ENCODE results near the gene EMID1.

The EMID1 gene

GRCh38 chr22:29272624-29273023 lies 66.9 kb downstream of the EMID1 start:
- no peak overlapping the region for H3K27ac ChIP-seq
- DNase-seq (ENCODE audit: low read depth, low spot score), result no peak

DNA sequence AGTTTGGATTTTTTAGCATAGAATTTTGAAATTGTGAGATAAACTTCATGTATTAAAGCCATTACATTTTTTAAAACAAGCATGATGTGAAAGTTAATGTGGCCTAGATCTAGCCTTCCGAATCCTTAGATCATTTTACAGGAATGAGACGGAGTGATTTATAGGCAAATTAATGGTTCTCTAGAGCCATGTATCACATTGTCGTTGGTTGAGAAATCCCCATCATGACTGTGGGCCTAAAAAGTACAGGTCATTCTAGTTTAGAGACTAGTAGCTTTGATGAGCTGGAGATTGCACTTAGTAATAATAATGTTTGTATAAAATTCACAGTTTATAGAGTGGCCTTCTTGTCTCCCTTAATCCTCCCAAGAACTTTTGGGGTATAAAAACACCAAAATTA lies 69.5 kb downstream of the EMID1 start:
- DNase-seq (ENCODE audit: low read depth, low spot score), result no peak
- no peak overlapping the region for H3K27ac ChIP-seq

- no peak overlapping the region for H3K27ac ChIP-seq
- DNase-seq (ENCODE audit: low read depth, low spot score), result no peak
Observed at GRCh38 chr22:29275819-29276565, 70.3 kb downstream of the EMID1 start.

GRCh38 chr22:29277927-29278326 lies 72.2 kb downstream of the EMID1 start:
- DNase-seq (ENCODE audit: low read depth, low spot score), result no peak
- no peak overlapping the region for H3K27ac ChIP-seq

DNA sequence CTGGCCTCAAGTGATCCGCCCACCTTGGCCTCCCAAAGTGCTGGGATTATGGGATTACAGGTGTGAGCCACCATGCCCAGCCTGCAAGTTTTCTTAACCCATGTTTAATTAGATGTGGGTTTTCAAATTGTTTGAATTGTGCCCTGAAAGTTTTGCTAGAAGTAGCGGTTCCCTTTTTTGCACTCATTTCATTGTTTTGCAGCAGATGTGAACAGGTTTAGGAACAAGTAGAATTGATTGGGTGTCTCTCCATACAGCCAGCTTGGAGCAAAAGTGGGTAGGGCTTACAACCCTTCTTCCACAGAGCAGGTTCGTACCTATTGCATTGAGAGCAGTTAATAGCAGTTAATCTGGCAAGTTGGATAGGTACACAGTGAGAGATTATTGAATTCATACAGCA lies 78.5 kb downstream of the EMID1 start:
- no peak for DNase-seq (ENCODE audit: low read depth, low spot score)

DNA sequence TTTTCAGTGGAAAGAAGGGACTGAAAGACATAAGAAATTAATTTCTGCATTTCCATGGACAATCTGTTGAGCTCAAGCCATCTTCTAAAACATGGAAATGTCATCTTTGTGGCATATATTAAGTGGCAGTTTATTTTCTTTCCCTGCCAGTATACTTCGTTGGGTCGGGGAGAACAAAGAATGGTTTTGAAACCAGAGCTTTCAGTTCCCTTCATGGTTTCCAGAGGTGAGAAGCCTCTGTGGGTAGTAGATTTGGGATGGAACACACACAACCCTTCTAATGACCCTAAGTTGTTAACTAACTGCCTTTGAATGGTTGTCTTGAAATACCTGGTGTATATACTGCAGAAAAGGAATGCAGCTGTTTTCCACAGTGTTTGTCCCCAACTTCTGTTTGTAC lies 83.1 kb downstream of the EMID1 start:
- no peak overlapping the region for H3K27ac ChIP-seq
- no peak for DNase-seq (ENCODE audit: low read depth, low spot score)

More for the DNA sequence above, 78.5 kb downstream of the EMID1 start:
- no peak overlapping the region for H3K27ac ChIP-seq

- H3K27ac ChIP-seq, result no peak overlapping the region
- DNase-seq (ENCODE audit: low read depth, low spot score), result no peak
Observed at GRCh38 chr22:29290061-29290460, 84.4 kb downstream of the EMID1 start.

- no peak for DNase-seq (ENCODE audit: low read depth, low spot score)
- H3K27ac ChIP-seq, result no peak overlapping the region
Observed at GRCh38 chr22:29291215-29291614, 85.5 kb downstream of the EMID1 start.

DNA sequence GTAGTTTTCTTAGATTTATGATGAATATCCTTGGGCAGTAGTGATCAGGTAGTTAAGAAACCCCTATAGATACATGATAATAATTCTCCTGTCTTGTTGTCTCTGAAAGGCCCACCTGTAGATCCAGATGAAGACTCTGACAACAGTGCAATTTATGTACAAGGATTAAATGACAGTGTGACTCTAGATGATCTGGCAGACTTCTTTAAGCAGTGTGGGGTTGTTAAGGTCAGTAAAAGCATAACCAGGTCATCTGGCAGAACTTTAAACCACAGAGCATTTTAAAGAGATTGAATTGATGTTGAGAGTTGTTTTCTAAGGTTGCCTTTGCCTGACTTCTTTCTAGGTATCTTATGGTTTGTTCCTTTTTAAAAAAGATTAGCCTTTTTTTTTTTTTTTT lies 86.7 kb downstream of the EMID1 start:
- DNase-seq (ENCODE audit: low read depth, low spot score), result no peak

GRCh38 chr22:29298641-29299040 lies 92.9 kb downstream of the EMID1 start:
- H3K27ac ChIP-seq, result no peak overlapping the region
- DNase-seq (ENCODE audit: low read depth, low spot score), result no peak

More for the DNA sequence above, 86.7 kb downstream of the EMID1 start:
- no peak overlapping the region for H3K27ac ChIP-seq

DNA sequence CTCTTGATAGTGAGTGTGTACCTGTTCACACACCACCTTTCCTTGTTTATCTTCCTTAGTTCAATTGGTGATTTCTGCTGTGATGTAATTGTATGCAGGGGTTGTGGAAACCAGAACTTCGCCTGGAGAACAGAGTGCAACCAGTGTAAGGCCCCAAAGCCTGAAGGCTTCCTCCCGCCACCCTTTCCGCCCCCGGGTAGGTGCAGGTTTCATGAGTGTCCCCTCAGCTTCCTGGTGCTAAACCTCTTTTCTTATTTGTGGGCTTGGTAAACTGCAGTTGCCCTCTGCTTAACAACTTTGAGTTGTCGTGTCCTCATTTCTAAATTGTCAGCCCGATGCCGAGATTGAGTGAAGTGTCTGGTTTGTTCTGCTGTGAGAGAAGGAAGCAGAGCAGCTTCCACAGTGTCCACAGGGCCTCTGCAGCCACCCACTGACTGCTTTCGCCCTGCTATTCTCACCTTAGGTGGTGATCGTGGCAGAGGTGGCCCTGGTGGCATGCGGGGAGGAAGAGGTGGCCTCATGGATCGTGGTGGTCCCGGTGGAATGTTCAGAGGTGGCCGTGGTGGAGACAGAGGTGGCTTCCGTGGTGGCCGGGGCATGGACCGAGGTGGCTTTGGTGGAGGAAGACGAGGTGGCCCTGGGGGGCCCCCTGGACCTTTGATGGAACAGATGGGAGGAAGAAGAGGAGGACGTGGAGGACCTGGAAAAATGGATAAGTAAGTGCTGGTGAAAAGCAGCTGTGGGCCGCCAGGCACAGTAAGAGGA lies 93.6 kb downstream of the EMID1 start:
- DNase-seq (ENCODE audit: low read depth, low spot score), result no peak
- no peak overlapping the region for H3K27ac ChIP-seq

GRCh38 chr22:29300467-29300806 lies 94.7 kb downstream of the EMID1 start:
- no peak for DNase-seq (ENCODE audit: low read depth, low spot score)
- H3K27ac ChIP-seq, result no peak overlapping the region

DNA sequence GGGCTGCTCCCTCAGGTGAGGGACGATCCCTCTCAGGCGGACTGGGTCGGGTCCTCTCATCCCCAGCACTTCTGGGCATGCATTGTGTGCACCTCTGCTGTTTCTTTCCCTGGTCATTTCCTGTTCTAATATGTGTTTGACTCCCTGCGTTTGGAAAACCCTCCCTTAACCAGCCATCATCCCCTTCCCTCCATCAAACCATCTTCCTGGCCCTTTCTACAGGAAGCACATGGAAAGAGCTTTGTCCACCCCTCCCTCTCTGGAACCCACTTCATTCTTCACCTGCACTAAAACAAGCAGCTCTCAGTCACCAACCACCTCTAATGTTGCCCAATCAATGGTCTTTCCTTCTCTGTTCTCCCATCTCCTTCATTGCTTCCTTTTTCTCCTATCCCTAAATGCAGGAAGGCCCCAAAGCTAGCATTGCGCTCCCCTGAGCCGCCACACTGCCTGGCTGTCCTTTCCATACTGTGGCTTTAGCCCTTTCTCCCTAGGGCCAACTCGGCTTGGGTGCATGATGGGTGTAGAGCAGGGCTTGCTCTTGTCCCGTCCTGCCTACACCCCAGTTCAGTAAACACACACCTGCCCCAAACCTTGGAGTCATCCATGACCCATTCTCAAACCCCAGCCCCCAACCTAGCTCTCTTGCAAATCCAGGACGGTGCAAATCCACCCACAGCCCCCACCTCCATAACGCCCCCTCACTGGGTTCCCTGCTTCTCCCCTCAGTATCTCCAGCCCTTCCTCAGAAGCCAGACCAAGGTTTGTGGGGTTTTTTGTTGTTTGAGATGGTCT lies 95.3 kb downstream of the EMID1 start:
- DNase-seq (ENCODE audit: low read depth, low spot score), result no peak
- H3K27ac ChIP-seq, result no peak overlapping the region

DNA sequence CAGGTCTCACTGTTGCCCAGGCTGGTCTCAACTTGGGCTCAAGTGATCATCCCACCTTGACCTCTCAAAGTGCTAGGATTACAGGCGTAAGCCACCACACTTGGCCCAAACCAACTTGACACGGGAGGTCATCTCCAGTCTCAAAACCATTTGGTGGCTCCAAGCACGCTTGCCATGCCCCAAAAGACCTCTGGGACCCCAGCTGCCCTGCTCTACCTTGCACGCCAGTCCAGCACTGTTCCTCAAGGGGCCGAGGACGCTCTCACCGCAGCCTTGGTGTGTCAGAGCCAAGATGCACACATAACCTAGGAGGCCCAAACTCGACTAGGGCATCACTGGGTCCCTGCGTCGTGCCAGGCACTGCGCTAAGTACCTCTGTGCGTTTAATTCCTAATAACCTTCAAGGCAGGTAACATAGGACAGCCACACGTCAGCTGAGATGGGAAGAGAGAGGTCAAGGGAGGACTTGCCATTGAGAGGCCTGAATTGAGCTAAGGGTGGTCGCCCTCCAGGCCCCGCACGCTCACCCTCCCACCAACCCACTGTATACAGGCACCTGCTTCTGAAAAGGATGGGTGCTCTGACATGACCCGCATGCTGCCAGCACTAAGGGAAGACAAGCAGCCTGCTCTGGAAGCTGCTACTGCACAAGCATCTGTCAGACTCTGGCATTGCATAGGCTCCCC lies 96.2 kb downstream of the EMID1 start:
- no peak overlapping the region for H3K27ac ChIP-seq
- DNase-seq (ENCODE audit: low read depth, low spot score), result no peak

- no peak overlapping the region for H3K27ac ChIP-seq
- DNase-seq (ENCODE audit: low read depth, low spot score), result no peak
Observed at GRCh38 chr22:29302402-29302680, 96.6 kb downstream of the EMID1 start.

- no peak overlapping the region for H3K27ac ChIP-seq
- no peak for DNase-seq (ENCODE audit: low read depth, low spot score)
Observed at GRCh38 chr22:29302681-29303465, 97.2 kb downstream of the EMID1 start.

GRCh38 chr22:29305836-29306174 lies 100.1 kb downstream of the EMID1 start:
- DNase-seq (ENCODE audit: low read depth, low spot score), result no peak
- no peak overlapping the region for H3K27ac ChIP-seq

- peak within 1 kb of the TSS; percentile 42 for H3K27ac ChIP-seq
- no peak for DNase-seq (ENCODE audit: low read depth, low spot score)
Observed at GRCh38 chr22:29306175-29306834, 100.6 kb downstream of the EMID1 start, which contains the start of gene GAS2L1. Gene GAS2L1 (plus strand): TSS chr22:29306650. CDS start chr22:29308106, 1,456 bp downstream.

- DNase-seq (ENCODE audit: low read depth, low spot score), result no peak
- peak overlapping the region; percentile 42 for H3K27ac ChIP-seq
Observed at GRCh38 chr22:29306835-29307595, 101.3 kb downstream of the EMID1 start.
